Activated CD4-positive, alpha-beta T cell treated with anti-CD3 and anti-CD28 coated beads for 4 hours (primary cell): ENCODE measurements around the gene SLC35G2.
"Not testable (repeated sequence)": the region's sequence is repeated elsewhere in the genome, so short reads cannot be mapped to it uniquely, and the experiment has no call there.

Experiments used
- DNase-seq, 2 donors: peaks; one replicate each; pipeline ENCODE4 v3.0.0-alpha.2; 2020

SLC35G2 gene

DNA sequence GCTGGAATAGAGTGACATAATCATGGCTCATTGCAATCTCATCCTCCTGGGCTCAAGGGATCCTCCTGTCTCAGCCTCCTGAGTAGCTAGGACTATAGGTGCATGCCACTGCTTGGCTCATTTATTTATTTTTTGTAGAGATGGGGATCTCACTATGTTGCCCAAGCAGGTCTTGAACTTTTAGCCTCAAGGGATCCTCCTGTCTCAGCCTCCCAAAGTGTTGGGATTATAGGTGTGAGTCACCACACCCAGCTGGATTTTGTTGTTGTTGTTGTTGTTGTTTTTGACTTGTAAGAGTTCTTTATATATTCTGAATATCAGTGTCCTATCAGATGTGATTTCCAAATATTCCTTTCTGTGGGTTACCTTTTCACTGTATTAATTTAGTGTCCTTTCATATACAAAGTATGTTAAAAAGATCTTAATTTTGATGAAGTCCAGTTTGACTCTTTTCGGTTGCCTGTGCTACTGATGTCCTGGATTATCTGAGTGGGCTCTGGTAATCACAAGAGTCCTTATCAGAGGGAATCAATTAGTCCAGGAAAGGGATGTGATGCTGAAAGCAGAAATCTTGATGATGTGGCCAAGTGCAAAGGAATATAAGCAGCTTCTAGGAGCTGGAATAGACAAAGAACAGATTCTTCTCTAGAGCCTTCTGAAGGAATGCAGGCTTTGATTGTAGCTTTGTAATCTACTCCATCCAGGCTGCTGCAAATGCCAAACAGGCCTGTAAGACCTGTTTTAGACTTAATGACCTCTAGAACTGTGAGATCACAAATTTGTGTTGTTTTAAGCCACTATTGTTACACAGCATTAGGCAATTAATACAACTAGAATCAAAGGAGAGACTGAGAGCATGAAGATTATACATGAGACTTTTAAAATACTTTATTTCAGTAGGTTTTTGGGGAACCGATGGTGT, 73.3 kb downstream of the SLC35G2 start:
- no peak for DNase-seq

DNA sequence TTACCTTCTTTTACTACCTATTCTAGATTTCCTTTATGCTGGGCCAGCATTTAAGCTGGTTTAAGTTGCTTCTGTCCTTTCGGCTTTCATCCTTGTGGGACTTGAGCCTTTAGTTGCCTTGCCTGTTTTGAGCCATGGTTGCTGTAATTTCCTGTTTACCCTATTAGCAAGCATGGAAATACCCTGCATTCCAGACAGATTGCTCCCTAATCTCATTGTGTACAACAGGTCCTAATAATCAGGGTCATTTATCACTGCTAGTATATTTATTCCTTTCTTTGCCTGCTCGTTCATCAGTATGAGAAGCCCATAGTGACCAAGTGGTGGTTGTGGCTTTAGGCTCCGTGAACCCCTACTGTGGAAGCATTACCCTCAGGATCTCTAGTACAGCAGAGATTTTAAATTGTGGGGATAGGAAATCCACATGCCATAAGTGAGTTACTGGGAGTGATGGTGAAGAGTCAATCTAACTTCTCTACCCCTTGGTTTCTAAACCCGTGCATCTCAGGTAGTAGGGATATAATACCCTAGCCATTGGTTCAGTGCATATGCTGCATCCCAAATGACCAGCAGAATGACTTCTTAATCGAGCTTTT, 75.0 kb downstream of the SLC35G2 start:
- DNase-seq, result no peak

DNA sequence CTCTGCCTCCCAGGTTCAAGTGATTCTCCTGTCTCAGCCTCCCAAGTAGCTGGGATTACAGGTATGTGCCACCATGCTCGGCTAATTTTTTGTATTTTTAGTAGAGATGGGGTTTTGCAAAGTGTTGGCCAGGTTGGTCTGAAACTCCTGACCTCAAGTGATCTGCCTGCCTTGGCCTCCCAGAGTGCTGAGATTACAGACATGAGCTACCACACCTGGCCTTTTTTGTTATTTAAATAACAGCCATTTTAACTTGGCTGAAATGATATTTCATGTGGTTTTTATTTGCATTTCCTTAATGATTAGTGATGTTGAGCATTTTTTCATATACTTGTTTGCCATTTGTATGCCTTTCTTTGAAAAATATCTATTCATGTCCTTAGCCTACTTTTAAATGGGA, 78.2 kb downstream of the SLC35G2 start:
- not testable (repeated sequence) for DNase-seq

DNA sequence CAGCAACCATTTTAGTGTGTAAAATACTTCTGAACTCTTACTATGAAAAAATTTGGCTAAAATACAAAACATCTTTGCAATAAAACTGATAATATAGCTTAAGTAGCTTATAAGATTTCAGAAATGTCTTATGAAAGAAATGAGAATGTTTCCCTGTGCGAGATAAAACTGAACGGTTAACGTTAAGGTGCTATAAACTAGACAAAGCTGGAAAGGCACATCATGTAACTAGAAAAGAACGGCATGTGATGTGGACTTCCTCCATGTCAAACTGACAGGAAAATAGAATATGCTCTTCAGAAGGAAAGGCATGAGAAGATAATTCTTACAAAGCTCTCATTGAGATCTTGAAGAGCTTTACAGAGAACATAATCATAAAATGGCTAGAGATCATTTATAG, 79.6 kb downstream of the SLC35G2 start:
- no peak for DNase-seq

DNA sequence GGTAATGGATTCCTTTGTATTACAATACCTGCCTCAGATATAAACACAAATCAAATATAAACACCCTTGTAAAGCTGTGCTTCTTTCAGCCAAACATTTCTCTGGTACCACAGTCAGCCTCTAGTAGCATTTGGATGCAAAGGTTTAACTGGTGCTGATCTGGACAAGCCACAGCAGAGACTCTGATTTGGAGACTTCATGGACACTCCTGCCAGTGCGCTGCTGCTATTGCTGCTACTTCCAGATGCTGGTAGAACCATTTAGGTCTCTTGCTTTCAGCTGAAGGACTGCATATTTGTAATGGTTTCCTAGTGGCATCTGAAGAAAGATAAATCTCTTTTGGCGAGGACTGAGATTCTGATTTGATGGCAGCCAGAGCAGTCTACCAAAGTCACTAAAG, 80.0 kb downstream of the SLC35G2 start:
- no peak for DNase-seq

DNA sequence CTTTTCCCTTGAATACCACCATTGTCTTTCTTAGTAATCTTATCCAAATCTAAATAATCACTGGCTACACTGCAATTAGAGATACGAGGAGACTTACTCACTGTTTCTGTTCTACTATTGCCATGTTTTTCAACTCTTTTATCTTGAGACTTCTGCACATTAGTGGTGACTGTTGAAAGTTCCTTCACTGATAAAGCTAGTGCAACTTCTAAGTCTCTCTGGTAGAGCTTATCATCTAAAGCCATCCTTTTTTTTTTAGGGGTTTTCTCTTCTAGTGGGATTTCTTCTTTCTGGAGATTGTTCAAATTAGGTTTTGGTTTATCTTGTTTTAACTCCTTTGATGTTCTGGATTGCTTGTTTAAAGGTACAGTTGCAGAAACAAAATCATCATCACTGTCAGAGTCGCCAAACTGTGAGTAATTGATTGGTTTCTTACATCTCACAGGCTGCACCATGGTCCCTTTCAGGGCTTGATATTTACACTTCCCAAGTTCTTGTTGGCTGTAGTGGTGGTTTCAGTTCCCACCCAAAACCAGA, 80.8 kb downstream of the SLC35G2 start:
- DNase-seq, result no peak

DNA sequence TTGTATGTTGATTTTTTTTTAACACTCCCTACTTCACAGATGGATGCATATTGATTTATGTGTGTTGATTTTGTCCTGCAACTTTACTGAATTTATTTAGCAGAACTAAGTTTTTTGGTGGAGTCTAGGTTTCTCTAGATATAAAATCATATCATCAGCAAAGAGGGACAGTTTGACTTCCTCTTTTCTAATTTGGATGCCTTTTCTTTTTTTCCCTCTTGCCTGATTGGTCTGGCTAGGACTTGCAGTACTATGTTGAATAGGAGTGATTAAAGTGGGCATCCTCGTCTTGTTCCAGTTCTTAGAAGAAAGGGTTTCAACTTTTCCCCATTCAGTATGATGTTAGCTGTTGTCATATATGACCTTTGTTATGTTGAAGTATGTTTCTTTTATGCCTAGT, 81.8 kb downstream of the SLC35G2 start:
- not testable (repeated sequence) for DNase-seq

DNA sequence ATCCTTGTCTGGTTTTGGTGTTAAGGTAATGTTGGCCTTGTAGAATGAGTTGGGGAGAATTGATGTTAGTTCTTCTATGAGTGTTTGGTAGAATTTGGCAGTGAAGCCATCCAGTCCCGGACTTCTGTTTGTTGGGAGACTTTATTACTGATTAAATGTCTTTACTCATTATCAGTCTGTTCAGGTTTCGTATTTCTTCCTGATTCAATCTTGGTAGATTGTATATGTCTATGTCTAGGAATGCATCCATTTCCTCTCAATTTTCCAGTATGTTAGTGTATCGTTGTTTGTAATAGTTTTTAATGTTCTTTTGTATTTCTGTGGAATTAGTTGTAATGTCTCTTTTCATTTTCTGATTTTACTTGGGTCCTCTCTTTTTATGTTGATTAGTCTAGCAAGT, 82.5 kb downstream of the SLC35G2 start:
- DNase-seq, result no peak

DNA sequence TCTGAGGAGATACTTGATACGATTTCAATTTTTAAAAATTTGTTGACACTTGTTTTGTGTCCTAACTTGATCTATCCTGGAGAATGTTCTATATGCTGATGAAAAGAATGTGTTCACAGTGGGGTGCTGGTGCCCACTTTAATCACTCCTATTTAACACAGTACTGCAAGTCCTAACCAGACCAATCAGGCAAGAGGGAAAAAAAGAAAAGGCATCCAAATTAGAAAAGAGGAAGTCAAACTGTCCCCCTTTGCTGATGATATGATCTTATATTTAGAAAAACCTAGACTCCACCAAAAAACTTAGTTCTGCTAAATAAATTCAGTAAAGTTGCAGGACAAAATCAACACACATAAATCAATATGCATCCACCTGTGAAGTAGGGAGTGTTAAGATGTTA, 83.6 kb downstream of the SLC35G2 start:
- DNase-seq, result not testable (repeated sequence)

DNA sequence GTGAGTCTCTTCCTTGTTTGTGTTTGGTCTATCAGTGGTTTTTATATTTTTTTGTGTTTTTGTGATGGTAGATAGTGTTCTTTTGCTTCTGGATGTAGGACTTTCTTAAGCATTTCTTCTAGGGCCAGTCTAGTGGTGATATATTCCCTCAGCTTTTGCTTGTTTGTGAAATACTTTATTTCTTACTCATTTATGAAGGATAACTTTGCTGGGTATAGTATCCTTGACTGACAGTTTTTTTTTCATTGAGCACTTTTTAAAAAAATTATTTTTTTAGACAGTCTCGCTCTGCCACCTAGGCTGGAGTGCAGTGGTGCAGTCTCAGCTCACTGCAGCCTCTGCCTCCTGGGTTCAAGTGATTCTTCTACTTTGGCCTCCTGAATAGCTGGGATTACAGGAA, 85.0 kb downstream of the SLC35G2 start:
- DNase-seq, result no peak

DNA sequence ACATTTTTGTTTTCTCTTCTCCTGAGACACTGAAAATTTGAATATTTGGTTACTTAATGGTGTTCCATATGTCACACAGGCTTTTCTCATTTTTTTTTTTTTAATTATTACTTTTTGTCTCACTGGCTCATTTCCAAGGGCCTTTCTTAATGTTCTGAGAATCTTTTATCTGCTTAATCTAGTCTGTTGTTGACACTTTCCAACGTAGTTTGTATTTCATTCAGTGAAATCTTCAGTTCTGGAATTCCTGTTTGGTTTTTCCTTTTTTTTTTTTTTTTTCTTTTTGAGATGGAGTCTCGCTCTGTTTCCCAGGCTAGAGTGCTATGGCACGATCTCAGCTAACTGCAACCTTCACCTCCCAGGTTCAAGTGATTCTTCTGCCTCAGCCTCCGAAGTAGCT, 85.8 kb downstream of the SLC35G2 start:
- DNase-seq, result no peak
